HG02970 (cell line): Measurements from ENCODE around the gene IL6ST.

ENCODE experiments used
- ATAC-seq: cut with Tn5 transposase; IDR thresholded peaks from one replicate; pipeline ENCODE4 v1.9.1; 2021; ENCODE audit warnings: mild to moderate bottlenecking, moderate library complexity, moderate number of reproducible peaks; ENCODE audit not compliant: unreplicated experiment, low FRiP score

IL6ST gene

DNA sequence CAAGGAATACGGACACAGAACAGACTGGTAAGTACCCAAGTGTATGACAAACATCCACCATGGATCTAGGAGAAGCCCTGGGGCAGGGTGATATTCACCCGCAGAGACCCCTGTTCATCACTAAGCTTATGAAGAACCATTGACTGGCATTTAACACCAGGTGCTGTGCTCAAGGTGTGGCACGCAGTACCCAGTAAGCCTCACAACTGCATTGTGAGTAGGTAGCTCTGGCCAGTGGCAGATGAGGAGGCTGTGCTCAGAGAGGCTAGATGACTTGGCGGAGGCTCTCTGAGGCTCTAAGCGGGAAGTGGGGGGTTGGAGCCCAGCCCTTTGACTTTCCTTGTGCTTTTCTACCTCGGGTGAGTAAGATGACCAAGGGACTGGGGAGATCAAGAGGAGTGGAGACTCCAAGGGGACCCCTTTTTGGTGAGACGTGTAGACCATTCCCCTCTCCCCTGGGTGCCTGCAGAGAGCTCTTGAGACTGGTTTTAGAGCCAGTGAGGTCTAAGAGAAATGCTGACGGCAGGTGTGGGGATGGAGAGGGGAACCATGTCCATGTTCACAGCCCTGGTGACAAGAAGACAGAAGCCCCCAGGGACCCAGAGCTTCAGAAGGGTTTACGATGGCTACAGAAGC, 70.8 kb downstream of the IL6ST start:
- no peak for ATAC-seq

DNA sequence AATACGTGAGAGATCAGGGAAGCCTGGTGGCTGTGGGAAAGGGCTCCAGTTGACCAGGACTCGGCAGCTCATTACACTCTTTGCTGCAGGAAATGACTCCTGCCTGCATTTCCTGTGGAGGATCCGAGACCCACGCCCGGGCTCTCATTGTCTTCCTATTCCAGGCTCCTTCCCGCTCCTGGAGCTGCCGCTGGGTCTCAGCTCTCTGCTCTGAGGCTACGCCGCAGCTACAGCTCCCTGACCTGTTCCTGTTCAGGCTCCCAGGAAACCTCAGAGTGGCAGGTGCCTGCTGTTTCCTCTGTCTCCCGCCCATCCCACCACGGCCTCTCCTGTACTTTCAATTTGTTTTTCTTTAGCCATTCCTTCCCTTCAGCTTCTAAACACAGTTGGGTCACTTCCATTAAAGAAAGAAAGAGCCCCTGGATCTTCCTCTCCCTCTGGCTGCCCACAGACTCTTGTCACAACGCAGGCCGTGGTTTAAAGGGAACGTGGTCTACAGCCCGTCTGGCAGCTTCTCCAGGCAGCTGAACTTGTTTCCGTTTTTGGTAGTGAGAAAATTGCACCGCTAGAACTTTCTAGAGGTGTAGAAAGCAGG, 71.5 kb downstream of the IL6ST start:
- no peak for ATAC-seq

DNA sequence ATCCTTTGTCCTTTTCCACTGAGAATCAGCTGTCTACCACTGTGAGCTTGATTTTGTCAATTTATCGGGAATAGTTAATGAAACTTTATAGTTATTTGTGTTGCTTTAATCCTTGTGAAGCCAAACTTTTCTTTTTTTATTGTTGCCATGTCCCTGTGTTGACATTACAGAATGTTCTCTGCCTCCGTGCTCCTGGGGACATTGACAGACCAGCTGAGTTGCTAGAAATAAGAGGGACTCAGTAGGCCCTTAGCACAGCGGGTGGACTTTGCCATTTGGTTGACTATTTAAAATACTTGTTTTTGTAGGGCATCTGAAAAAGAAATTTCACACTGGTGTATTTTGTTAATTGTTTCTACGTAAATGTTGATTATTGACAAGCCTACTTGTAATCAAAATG, 73.1 kb downstream of the IL6ST start:
- no peak for ATAC-seq

DNA sequence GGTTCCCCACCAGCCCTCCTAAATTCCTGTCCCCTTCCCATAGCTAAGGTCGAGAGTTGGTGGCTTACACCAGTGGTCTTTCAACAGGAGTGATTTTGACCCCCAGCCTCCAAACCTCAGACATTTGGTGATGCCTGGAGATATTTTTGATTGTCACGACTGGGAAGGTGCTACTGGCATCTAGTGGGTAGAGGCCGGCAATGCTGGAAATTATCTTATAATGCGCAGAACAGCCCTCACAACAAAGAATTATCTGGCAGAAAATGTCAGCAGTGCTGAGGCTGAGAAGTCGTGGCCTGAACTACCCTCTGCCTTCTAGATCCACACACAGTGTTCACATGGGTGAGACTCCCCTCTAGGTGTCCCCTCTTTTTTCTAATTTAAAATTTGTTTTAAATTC, 74.0 kb downstream of the IL6ST start:
- no peak for ATAC-seq

DNA sequence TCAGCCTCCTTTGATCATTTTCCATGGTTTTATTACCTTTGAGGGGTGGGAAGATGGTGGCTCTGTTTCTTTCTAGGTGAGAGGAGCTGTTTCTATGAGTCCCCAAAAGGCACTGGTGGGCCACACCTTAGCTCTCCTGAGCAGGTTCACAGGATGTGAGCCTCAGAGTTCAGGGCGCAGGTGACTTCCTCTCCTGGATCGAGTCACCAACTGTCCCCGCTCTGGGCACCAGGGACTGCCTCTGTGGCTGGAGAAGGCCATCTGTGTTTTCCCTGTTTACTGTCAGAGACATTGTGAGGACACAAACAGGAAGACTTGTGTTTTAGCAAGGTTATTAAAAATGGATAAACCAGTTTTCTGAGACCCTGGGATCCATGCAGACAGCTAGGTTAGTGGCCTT, 75.1 kb downstream of the IL6ST start:
- no peak for ATAC-seq

DNA sequence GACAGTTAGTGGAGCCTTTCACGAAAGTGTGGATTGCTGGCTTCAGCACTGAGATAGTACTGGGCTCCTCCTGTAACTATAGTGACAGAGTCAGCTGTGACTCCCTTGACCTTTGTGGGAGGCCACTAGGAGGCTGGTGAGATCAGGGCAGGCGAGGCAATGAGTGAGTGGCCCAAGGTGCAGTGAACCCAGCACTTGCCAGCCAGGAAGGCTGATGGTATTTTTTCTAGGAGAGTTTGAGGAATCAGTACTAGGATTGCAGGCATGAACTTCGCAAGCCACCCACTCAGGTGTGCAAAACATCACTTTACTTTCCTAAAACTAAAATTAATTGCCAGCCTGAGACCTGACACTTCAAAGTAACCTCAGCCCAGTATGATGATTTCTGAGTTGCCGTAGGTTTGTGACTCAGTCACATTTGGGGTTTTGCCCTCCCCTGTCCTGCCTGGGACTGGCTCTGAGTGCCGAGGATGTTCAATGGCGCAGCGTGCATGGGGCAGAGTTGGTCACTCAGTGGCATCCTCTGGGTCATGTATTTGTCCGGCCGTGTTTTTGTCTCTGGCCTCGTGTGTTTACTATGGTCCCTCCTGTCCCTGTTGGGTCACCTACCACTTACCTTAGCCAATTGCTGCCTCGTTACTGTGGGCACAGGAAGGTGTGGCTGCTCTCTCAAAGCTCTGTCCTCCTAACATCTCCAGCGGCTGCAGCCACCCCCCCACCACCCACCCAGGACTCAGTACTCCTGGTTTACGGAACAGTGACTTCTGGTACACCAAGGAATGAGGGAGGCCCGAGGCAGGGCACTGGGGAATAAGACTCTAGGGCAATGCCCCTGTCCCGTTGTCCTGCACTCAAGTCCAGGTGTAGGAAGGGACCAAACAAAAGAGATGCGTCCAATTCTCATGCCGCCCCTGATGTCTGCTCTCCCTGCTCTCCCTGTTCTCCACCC, 76.4 kb downstream of the IL6ST start:
- no peak for ATAC-seq

DNA sequence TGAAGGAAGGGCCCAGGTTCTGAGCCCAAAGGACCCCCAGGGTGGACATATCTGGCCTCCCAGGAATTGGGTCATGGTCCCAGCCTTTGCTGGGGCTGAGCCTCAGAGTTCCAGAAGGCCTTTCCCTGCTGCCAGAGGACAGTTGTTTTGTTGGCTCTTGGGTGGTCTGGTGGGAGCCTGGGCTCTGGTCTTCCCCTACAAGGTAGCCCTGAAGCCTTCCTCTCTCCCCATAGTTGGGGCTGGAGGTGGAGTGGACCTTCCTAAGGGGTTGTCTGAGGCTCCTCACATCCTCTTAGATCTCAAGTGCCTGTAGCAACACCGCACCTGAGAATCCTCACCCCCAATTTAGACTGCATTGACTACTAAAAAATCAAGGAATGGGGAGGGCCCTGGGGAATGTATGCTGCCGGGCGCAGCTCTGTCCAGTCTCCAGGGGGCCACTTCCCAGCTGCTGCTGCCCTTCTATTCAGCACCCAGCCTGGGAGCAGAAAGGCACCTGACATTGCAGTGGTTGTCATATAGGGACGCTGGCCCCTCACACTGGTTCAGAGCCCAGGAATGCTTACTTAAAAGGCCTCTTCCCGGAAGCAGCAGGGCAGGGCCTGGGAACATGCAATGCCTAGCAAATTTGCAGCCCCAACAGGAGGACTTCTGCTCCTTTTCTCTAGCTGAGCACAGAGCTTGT, 77.2 kb downstream of the IL6ST start:
- ATAC-seq, result no peak

DNA sequence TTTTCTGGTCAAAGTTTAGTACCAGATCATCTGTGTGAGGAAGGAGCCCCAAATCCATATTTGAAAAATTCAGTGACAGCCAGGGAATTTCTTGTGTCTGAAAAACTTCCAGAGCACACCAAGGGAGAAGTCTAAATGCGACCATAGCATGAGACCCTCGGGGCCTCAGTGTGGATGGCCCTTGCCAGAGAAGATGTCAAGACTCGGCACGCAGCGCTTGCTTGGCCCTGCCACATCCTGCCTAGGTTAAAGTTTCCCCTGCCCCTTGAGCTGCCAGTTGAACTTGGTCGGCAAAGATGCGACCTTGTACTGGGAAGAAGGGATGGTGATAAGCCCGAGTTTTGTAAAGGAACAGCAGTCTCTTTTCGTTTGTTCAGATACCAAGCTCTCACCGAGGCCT, 77.8 kb downstream of the IL6ST start:
- no peak for ATAC-seq

DNA sequence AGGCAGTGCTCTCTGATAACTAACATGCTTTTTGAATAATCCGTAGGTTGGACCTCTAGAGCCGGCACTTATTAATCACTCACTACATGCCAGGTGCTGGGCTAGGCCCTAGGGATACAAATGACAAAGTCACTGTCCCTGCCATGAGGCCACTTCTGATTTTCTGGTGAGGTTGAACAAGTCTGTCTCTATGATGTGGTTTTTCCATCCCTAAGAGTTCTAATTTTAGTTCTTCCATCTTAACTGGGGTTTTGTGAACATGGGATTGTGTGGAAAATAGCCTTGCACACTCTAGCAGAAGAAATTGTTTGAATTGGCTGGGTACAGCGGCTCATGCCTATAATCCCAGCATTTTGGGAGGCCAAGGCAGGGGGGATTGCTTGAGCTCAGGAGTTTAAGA, 79.0 kb downstream of the IL6ST start:
- no peak for ATAC-seq

DNA sequence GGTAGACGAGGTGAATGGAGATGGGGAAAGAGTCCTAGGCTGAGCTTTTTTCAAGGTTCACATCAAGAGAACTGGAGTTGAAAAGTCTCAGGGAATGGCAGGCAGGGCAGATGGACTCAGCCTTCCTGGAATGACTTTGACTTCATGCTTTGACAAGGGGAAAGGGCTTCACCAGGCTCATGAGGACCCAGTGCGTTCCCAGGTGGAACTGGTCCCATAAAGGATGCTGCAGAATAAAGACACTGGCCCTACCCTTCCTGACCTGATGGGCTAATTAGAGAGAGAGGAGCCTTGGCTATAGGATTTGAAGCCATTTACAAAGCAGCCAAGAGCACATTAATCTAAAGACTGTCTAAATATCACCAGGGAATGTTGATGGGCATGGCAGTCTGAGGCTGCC, 79.8 kb downstream of the IL6ST start:
- no peak for ATAC-seq

DNA sequence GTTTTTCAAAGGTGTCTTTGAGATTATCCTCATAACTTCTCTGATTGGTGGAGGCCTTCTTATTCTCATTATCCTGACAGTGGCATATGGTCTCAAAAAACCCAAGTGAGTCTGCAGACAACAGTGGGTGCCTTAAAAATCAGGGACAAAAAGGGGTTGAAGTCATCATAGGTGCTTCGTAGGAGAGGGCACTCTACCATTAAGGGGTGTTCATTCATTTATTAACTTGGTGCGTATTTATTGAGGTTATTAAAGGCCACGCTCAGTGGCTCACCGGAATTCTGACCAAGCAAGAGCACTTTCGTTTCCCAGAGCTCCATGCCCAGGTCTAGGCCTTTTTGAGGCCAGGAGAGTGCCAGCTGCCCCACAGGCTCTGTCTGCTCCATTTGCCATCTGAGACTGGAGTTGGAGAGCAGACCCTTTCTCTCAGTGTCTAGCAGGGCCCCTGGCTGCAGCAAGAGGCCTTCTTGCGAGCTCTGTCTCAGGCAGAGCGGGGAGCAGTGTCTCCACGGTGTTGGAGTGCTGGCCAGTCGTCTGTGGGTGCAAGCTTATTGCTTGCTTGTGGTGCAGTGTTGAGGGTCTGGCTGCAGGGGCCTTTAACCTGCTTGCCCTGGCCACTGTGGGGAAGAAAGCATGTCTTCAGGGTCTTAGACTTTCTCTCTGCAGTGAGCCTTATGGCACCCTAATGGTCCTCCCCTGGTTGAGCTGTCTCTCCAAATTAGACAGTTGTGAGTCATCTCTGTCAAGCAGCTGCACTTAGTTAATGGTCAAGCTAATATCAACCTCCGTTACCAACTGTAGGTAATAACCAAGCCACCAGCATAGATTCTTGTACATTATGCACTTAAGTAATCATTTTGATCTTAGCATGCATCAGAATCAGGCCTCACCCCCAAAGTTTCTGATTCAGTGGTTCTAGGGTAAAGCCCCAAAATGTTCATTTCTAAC, 81.0 kb downstream of the IL6ST start:
- ATAC-seq, result peak; percentile 71

DNA sequence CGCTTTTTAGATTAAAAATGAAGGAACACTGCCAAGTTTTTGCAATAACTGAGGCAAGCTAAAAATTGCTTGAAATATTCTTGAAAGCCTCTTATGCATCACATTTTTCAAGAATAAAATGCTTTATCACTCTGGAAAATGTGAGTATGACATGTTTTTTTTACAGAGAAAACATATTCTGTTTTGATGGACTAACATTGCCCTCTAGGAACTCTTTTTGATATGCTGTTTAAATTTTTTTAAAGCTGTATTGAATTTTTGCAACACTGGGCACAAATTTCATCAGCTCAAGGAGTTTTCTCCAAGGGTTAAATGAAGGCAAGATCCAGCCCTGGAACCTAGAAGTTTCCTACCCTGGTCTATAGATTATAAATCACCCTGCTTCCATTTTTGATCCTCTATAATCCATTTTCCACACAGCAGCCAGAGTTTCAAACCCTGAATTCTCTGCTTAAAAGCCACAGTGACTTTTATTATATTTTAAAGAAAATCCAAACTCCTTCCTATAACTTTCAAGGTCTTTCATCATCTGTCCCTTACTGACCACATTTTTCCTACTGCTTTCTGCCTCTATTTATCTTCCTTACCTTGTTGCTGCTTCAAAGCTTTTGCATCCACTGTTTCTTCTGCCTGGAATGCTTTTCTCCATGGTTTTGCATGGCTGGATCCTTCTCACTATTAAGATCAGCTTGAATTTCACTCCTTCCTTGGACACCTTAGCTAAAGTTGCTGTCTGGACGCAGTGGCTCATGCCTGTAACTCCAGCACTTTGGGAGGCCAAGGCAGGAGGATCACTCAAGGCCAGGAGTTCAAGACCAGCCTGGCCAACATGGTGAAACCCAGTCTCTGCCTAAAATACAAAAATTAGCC, 82.7 kb downstream of the IL6ST start:
- no peak for ATAC-seq

DNA sequence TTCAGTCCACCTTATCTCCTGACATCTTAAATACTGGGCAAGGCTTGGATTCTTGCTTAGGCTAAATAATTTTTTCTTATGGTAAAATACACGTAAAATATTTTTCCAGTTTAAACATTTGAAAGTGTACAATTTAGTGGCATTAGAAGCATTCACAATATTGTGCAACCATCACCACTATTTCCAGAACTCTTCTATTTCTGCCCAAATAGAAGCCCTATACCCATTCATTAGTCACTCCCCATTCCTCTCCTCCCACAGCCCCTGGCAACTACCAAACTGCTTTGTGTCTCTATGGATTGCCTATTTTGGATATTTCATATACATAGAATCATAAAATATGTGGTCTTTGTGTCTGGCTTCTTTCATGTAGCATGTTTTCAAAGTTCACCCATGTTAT, 86.0 kb downstream of the IL6ST start:
- ATAC-seq, result no peak

DNA sequence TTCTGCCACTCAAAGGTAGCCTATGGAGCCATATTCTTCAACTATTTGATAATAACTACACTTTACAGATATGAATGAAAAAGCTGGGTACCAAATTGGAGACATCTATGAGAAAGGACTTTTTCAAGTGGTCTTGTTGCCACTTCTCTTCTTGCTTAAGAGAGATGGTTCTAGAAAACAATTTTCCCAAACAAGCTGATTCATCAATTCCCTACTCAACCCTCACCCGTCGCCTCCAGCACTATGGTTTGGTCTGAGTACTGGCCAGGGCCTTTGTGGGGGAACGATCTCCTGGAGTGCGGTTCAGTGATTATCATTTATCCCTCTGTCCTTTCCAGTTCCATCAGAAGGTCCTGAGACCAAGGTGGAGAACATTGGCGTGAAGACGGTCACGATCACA, 86.8 kb downstream of the IL6ST start:
- no peak for ATAC-seq

DNA sequence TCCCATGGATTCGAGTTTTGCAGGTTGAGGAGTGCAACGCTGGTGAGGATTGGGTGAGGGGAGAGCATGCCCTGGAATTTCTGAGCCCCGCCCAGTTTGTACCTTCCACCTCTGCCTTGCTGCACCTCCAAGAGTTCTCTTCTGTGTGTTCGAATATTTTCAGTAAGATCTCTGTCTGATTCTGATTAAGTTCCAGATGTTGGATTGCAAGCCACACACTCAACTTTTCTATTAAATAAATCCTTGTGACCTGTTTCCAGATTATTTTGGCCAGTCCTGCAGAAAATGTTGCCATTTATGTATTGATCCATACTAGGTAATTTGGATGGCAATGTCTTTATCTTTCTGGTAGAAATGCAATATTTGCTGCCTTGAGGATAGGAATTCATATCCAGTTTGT, 89.5 kb downstream of the IL6ST start:
- no peak for ATAC-seq

DNA sequence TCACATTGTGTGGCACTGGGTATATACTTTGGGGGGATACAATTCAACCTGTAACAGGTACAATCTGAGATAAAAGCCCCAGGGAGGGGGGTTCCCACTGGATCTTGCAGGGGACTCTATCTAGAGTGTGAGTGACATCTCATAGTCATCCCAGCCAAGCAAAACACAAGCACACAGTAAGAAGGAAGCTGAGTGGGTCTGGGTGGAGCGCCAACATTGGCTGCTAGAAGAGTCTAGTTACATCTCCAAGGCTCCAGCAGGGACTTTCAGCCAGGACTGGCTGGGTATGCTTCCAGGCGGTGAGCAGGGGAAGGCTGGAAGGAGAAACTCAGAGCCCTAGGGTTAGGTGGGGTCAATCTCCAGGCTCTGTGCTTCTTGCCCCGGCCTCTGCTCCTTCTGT, 90.6 kb downstream of the IL6ST start:
- no peak for ATAC-seq

DNA sequence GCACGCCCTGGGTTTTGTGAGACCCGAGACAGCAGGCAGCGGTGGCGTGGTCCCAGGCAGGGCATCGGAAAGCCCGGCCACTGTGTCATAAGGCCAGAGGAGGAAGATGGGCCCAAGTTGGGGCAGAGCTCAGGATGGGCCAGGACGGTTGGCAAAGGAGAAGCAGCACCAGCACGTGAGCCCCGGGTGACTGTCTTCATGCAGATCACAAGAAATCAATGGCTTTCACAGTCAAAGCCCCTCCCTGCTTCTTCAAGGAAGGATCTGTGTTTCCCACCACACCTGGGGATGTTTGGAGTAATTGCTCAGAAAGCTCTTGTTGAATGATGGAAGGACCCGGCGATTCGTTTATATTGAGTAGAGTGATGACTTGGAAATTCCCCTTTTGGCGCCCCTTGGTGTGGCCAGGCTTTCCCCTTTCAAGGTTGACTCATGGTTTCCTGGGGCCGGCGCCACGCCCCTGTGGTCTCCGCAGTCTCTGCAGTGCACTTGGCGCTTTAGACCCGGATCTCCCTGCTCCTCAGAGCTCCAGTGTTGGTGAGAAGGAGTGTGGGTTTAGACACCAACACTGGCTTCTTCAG, 91.6 kb downstream of the IL6ST start:
- peak; percentile 74 for ATAC-seq

DNA sequence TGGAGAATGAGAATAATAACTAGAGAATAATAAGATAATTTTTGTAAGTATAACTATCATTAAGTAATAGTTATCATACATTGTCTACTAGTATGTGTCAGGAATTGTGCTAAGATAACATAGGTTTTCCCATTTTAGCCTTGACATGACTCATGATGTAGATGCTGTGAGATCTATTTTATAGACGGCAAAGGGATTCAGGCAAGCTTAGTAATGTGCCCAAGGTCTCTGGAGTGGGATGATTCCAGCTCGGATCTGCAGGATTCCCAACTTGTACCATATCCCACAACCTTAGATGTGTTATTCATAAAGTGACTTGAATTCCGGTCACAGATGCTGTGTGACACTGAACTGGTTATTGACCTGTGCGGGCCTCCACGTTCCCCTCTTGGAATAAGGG, 92.1 kb downstream of the IL6ST start:
- no peak for ATAC-seq

DNA sequence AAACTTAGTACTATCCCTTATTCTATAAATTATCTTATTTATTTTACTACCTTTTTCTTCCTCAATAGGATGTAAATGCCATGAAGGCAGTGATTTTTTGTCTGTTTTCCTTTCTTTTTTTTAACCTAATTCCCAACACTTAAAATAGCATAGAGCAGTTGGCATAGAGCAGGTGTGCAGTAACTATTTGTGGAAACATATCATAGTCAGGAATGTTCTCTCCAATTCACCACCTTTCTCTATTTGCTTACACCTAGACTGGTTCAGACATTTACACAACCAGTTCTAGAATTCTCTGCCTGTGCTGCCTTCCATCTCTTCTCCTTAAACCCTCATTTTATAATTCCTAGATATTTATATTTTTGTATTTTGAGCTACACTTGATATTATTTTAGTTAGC, 94.0 kb downstream of the IL6ST start:
- no peak for ATAC-seq
